Fibroblast of pulmonary artery (primary cell): ENCODE results near the gene AGT.
"Not testable (repeated sequence)": the region's sequence is repeated elsewhere in the genome, so short reads cannot be mapped to it uniquely, and the experiment has no call there.

Experiments
- DNase-seq: peaks from one replicate; pipeline ENCODE4 v3.0.0-alpha.2; 2010; ENCODE audit warnings: low read depth
- H3K4me3 ChIP-seq: replicated peaks from 2 replicates; pipeline ENCODE4 v1.5.1; 2011; ENCODE audit warnings: low read depth, mild to moderate bottlenecking, control low read depth, low read length, moderate library complexity
- TF ChIP-seq, protein P1 (sequence below): IDR thresholded peaks from 2 replicates; pipeline ENCODE4 v1.5.1; 2011; ENCODE audit warnings: mild to moderate bottlenecking, control low read depth, low read length, inconsistent platforms; ENCODE audit errors: missing control alignments

AGT gene

DNA sequence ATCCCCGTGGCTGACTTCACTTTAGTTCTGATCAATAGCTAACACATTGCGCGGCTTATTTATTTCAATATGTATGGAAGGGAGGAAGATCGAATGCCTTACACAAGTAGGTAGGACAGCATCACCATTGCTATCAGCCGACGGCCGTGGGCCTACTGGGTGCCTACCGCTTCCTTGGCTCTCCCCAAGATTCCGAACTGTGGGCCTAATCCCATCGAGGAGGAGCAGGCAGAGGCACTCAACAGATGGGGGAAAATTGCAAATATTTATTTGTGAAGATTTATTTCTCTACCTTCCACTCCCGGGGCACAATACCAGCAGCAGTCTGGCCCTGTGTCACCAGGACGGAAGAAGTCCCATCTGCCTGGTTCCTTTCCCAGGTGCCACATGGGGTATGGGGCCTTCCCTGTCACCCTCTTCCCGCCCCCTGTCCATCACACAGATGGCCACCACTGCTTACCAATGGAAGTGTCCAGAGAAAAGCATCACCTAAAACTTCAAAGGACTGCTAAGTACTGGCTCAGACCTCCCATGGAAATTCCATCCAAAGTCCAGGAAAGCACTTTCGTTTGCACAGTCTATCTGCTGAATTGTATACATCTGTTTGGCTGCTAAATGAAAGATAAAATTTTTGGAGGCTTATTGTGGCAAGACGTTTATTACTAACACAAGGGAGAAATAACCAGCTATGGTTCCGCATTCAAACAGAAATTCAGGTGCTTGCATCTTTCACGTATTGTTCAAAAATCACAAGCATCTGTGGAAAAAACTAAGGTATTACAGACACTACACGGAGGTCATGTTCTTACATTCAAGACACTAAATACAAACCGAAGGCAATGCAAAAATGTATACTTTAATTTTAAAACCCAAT is 11.8 kb downstream of the AGT start:
- no peak overlapping the region for H3K4me3 ChIP-seq
- no peak for DNase-seq
- TF ChIP-seq, protein P1, sequence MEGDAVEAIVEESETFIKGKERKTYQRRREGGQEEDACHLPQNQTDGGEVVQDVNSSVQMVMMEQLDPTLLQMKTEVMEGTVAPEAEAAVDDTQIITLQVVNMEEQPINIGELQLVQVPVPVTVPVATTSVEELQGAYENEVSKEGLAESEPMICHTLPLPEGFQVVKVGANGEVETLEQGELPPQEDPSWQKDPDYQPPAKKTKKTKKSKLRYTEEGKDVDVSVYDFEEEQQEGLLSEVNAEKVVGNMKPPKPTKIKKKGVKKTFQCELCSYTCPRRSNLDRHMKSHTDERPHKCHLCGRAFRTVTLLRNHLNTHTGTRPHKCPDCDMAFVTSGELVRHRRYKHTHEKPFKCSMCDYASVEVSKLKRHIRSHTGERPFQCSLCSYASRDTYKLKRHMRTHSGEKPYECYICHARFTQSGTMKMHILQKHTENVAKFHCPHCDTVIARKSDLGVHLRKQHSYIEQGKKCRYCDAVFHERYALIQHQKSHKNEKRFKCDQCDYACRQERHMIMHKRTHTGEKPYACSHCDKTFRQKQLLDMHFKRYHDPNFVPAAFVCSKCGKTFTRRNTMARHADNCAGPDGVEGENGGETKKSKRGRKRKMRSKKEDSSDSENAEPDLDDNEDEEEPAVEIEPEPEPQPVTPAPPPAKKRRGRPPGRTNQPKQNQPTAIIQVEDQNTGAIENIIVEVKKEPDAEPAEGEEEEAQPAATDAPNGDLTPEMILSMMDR = no peak

GRCh38 chr1:230701434-230701833 is 12.5 kb downstream of the AGT start:
- TF ChIP-seq, protein P1 = no peak
- no peak for DNase-seq
- H3K4me3 ChIP-seq = no peak overlapping the region

DNA sequence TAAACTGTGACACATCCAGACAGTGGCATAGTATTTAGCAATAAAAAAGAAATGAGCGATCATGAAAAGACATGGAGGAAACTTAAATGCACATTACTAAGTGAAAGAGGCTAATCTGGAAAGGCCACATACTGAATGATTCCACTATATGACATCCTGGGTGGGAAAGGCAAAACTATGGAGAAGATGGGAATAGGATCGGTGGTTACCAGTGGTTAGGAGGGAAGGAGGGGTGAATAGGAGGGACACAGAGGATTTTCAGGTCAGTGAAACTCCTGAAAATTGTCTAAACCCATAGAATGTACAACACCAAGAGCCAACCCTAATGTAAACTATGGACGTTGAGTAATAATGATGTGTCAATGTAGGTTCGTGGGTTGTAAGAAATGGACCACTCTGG is 13.8 kb downstream of the AGT start:
- TF ChIP-seq, protein P1 = no peak
- no peak for DNase-seq
- no peak overlapping the region for H3K4me3 ChIP-seq

DNA sequence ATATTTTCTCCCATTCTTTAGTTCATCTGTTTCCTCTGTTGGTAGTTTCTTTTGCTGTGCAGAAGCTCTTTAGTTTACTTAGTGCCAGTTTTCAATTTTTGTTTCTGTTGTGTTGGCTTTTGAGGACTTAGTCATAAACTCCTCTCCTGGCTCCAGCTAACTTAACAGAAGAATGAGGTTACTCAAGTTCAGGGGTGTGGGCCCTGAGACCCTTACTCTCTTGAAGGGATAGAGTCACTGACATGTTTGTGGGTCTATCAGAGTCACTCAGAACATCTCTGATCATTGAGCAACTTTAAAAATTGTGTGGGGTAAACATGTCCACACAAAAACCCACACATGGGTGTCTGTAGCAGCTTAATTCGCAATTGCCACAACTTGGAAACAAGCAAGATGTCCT is 14.2 kb downstream of the AGT start:
- no peak for DNase-seq
- TF ChIP-seq, protein P1 = no peak

GRCh38 chr1:230698964-230699363 is 15.0 kb downstream of the AGT start:
- not testable (repeated sequence) for DNase-seq

More for the DNA sequence above, 14.2 kb downstream of the AGT start:
- no peak overlapping the region for H3K4me3 ChIP-seq

GRCh38 chr1:230698130-230698529 is 15.8 kb downstream of the AGT start:
- H3K4me3 ChIP-seq = no peak overlapping the region
- DNase-seq = no peak
- TF ChIP-seq, protein P1 = no peak

More at GRCh38 chr1:230698964-230699363, 15.0 kb downstream of the AGT start:
- H3K4me3 ChIP-seq = not testable (repeated sequence)

DNA sequence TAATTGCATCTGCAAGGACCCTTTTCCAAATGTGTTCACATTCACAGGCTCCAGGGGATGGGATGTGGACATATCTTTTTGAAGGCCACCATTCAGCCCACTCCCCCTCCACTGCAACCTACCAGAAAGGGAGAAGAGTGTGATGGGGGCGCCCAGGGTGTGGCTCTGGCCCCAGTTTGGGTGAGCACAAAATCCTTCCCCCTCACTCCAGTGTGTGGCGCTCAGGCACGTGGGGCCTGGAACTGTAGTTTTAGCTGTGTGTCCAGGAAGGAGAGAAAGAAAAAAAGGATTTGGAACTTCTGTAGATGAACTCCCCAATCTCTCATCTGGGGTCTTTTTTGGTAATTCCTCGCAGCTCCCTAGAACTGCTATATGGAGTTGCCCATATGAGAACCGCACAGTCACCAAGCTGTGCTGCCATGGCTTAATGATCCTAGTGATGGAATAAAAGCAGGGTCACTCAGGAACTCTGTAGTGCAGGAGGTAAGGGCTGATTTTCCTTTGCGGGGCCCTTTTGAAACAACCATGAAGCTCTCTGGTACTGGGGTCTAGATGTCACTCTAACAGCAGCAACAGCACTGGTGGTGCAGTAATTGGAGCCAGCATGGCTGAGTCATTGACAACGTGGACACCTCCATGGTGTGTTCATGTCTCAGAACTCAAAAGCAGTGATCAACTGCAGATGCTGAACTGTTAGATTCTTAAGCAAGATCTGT is 17.0 kb downstream of the AGT start:
- DNase-seq = no peak
- no peak overlapping the region for H3K4me3 ChIP-seq
- TF ChIP-seq, protein P1 = no peak
